ENCODE results near the gene FMNL2. TPM values are rescaled to one million over a fixed set of nuclear protein-coding genes. Genes with fewer than 3 reads are reported as not detected.

FMNL2 gene
- total RNA-seq, 1 donor from 2014 or later: 6.4 TPM

- intact Hi-C loops (cut with micrococcal nuclease): no loop called here
- ATAC-seq: no peak
- no peak for DNase-seq
Measured at GRCh38 chr2:152578573-152578972, 243.6 kb downstream of the FMNL2 start.

- ATAC-seq: no peak
- DNase-seq: no peak
- intact Hi-C loops (cut with micrococcal nuclease): no loop called here
Measured at GRCh38 chr2:152580714-152581113, 245.7 kb downstream of the FMNL2 start.

GRCh38 chr2:152581360-152581759, 246.4 kb downstream of the FMNL2 start:
- intact Hi-C loops (cut with micrococcal nuclease): no loop called here
- ATAC-seq: no peak
- DNase-seq: no peak

- intact Hi-C loops (cut with micrococcal nuclease): no loop called here
- DNase-seq: no peak
Measured at GRCh38 chr2:152582081-152582480, 247.1 kb downstream of the FMNL2 start.

GRCh38 chr2:152583512-152584229, 248.7 kb downstream of the FMNL2 start:
- no peak for ATAC-seq
- intact Hi-C loops (cut with micrococcal nuclease): no loop called here

More at GRCh38 chr2:152582081-152582480, 247.1 kb downstream of the FMNL2 start:
- no peak for ATAC-seq

DNA sequence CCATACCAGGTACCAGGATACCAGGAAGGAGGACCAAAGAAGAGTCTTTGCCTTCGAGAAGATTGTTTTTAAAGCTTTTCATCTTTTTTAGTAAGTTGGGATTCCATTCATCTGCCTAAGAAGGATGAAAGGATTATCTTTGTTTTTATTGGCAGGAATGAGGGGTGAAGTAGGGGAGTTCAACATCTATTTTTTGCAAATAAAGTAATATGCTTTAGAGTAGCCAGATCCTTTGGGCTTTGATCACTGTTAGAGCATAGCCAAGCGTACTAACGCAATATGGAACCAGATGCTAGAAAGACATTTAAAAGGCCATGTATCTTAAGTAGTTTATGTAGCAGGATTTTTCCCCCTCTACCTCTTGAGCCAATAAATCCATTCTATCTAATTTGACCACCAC, 249.3 kb downstream of the FMNL2 start:
- DNase-seq (no peak), ATAC-seq (peak; percentile 52)
- intact Hi-C loops (cut with micrococcal nuclease): no loop called here

More at GRCh38 chr2:152583512-152584229, 248.7 kb downstream of the FMNL2 start:
- DNase-seq: no peak

DNA sequence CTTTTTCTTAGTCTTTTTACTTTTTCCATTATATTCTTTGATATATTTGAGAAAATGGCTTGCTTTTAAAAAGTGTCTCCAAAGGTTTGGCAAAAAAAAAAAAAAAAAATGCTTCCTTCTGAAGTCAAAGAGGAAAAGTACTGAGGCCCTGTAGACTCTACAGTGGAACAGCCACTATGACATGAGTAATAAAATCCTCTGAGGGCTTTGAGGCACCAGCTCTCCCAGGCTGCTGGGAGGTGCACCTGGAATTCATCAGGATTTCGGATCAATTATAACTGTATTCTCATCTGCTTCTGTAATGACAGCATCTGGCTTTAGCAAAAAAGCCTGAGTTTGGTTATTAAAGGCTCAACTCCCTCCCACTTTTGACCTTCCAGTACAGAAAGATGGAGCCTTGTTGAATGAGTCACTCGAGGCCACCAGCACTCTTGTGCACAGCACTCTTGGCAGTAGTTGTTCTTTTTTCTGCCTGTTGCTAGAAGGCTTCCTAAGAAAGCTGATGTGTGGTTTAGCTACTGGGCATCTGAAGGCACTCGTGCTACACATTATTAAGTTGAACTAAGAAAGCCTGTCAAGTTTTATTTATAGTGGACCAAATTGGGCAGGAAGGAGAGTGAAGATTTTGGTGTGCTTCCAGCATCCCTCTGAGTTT, 251.0 kb downstream of the FMNL2 start:
- ATAC-seq (peak; percentile 73), DNase-seq (no peak)
- intact Hi-C loops (cut with micrococcal nuclease): no loop called here

DNA sequence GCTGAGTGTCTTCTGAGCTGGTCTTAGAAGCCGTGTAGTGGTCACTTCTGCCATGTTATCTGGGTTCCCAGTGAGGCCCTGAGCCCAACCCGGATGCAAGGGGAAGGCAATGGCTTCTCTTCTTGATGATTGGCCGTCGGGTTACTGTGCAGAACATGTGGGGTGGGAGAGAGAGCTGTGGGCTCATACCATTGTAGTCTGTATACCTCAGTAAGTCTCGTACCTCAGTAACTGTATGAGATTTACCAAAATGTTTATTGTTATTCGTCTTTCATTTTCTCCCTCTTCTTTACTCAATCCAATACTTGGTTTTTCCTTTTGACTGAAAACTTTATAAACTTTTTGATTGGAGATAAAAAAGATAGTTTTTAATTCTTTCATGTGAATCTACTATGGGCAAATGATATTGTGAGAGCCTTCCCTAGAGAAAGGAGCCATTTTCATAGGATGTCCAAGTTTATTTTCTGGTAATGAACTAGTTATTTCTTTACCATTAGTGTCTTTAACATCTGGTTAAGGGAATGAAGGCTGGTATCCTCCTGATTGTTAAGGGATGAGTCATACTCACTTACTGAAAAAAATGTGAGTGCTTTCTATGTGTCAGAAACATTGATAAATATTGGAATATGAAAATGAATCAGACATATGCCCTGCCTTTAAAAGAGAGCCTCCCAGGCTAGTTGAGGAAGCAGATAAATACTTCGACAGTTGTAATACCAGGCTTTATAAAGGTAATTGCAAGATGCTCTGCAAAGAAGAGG, 252.4 kb downstream of the FMNL2 start:
- ATAC-seq (no peak), DNase-seq (no peak)
- intact Hi-C loops (cut with micrococcal nuclease): no loop called here

GRCh38 chr2:152588998-152589397, 254.0 kb downstream of the FMNL2 start:
- no peak for ATAC-seq
- intact Hi-C loops (cut with micrococcal nuclease): no loop called here
- no peak for DNase-seq

DNA sequence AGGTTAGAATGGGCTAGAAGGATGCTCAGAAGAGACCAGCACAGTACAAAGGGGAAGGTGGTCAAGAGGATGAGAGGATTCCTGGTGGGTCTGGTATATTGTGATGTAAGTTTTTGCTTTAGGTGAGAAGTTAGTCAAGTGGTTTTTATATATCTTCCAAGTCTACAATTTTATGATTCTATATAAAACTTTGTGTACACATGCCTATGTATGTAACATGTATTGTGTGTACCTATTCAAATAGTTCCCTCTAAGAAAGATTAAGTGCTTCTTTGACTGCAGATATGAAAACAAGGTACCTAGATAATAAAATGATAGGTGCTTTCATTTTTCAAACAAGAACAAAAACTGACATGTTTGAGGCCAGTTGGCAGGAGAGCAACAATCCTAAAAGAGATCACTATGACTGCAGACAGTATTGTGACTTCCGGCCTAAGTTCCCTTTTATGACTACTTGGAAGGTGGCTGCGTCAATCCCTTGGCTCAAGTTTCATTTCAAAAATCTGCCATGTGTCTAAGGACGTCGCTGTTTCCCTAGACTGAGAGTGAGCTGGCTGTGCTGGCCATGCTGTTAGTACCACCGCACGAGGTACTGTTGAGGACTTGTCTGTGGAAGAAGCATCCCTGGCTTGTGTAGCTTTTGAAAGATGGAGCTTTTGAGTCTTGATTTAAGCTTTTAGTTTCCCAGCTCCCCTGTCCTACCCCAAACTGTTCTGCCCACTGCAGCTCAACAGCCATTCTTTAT, 259.2 kb downstream of the FMNL2 start:
- DNase-seq: no peak
- intact Hi-C loops (cut with micrococcal nuclease): no loop called here

GRCh38 chr2:152594792-152595191, 259.8 kb downstream of the FMNL2 start:
- intact Hi-C loops (cut with micrococcal nuclease): no loop called here
- ATAC-seq (peak; percentile 93), DNase-seq (no peak)

More for the DNA sequence above, 259.2 kb downstream of the FMNL2 start:
- peak; percentile 82 for ATAC-seq

GRCh38 chr2:152598975-152599759, 264.2 kb downstream of the FMNL2 start:
- DNase-seq (no peak), ATAC-seq (no peak)
- intact Hi-C loops (cut with micrococcal nuclease): no loop called here

DNA sequence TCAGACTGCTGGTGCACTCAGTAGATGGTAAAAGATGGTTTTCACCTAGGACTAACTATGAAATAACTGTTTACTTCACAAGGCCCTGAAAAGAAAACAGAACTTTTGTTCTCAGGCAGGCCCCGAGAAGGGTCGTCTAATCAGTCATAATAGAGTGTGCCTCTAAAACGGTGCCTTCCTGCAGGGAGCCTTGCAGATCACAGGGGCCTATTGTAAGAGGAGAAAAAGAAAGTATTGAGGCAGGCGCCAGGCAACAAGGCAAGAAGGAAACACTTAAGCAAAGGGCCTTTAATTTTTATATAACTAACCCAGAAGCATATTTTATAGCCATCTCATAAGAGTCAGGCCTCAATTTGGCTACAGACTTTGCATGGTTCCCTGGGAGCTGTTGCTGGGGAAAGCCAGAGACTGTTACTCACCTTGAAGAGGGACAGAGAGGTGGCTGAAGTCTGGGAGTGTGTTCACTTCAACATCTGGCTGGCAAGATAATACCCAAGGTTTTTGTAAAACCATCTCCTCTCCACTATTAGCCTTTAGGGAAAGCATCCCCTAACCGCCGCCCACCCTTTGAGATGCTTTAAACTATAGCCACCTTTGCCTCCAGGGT, 265.2 kb downstream of the FMNL2 start:
- DNase-seq (no peak), ATAC-seq (no peak)
- intact Hi-C loops (cut with micrococcal nuclease): no loop called here

GRCh38 chr2:152600697-152601096, 265.7 kb downstream of the FMNL2 start:
- ATAC-seq (peak; percentile 50), DNase-seq (no peak)
- intact Hi-C loops (cut with micrococcal nuclease): no loop called here

- ATAC-seq: no peak
Measured at GRCh38 chr2:152602750-152603149, 267.8 kb downstream of the FMNL2 start.

DNA sequence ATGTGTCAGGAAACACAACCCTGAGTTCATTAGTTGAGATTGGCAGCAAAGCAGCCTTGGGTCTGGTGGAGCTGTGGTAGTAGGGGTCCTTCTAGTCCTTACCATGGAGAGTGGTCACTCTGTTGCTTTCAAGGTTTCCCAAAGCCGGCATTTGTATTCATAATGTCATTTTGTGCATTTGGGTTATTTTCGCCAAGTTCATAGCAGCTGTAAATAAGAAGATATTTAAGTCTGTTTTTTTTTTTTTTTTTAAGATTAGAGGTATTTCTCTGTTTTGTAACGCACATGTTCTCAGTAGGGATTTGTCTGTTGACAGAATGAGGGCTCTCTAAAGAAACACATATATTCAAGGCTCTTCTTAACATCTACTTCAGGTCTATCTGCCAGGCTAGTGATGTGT, 268.2 kb downstream of the FMNL2 start:
- ATAC-seq (no peak), DNase-seq (no peak)
- intact Hi-C loops (cut with micrococcal nuclease): no loop called here

More at GRCh38 chr2:152602750-152603149, 267.8 kb downstream of the FMNL2 start:
- intact Hi-C loops (cut with micrococcal nuclease): no loop called here
- no peak for DNase-seq

GRCh38 chr2:152606081-152606480, 271.1 kb downstream of the FMNL2 start:
- intact Hi-C loops (cut with micrococcal nuclease): no loop called here
- ATAC-seq (no peak), DNase-seq (no peak)

DNA sequence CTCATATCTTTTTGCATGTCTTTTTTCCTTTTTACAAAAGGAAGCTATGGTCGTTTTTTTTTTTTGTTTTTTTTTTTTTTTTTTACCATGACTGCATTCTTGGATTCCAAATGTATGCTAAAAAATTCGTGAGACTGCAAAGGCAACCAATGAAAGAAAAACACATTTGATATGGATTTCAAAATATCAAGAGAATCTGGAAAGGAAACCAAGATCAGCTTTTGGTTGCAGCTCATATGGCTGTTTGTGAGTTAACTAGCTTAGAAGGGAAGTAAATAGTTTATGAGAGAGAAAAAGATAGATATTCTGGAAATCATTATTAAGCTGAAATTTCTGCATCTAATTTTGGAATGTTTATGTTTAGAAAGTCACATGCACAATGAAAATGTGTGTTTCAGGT, 272.0 kb downstream of the FMNL2 start:
- ATAC-seq: no peak
- no peak for DNase-seq
- intact Hi-C loops (cut with micrococcal nuclease): no loop called here

Measured in left ventricle myocardium superior (tissue), 1 donor.